A673 (cell line): ENCODE measurements around the gene HMGXB3. TPM values are rescaled to one million over a fixed set of nuclear protein-coding genes. Genes with fewer than 3 reads are reported as not detected.

Experiments used
- BruUV-seq: library from RNA; stranded (reverse); fragments of 400-500 nt; replicated peaks from 2 replicates; lab custom pipeline; 2021; lab: Mats Ljungman, UMichigan
- CTCF ChIA-PET: fragments of 300-600 bp; sonication (Branson Sonifier 250); formaldehyde crosslinking; loops from one replicate; lab custom pipeline; 2022; ENCODE audit warnings: antibody characterized with exemption; lab: Charles Lee
- POLR2A ChIA-PET: fragments of 300-600 bp; sonication (Branson Sonifier 250); formaldehyde crosslinking; loops from one replicate; lab custom pipeline; 2022; ENCODE audit warnings: antibody characterized with exemption; ENCODE audit not compliant: low non-redundant PET; lab: Charles Lee
- DNase-seq: peaks from one replicate; pipeline ENCODE4 v3.0.0-alpha.2; 2015; ENCODE audit warnings: low spot score
- H3K27ac ChIP-seq: fragments of 200-600 bp; sonication (generic); 2 replicates; pipeline ENCODE4 v1.5.1; 2016; ENCODE audit warnings: mixed run types, low read depth, mild to moderate bottlenecking, mixed read lengths, antibody characterized with exemption, low read length; ENCODE audit not compliant: poor library complexity, severe bottlenecking
- H3K27me3 ChIP-seq: fragments of 200-600 bp; sonication (generic); replicated peaks from 2 replicates; pipeline ENCODE4 v1.6.1; 2017; ENCODE audit warnings: mixed run types, low read depth, mild to moderate bottlenecking, mixed read lengths, antibody characterized with exemption, low read length; ENCODE audit not compliant: insufficient read depth, poor library complexity
- H3K36me3 ChIP-seq: fragments of 200-600 bp; sonication (generic); 2 replicates; pipeline ENCODE4 v1.6.1; 2016; ENCODE audit warnings: mixed run types, mild to moderate bottlenecking, mixed read lengths, antibody characterized with exemption, low read length; ENCODE audit not compliant: insufficient read depth, poor library complexity, severe bottlenecking
- H3K4me1 ChIP-seq: fragments of 200-600 bp; sonication (generic); 2 replicates; pipeline ENCODE4 v1.6.1; 2017; ENCODE audit warnings: mixed run types, mild to moderate bottlenecking, mixed read lengths, antibody characterized with exemption, low read length; ENCODE audit not compliant: insufficient read depth, poor library complexity, severe bottlenecking
- H3K4me3 ChIP-seq: fragments of 200-600 bp; sonication (generic); 2 replicates; pipeline ENCODE4 v1.5.1; 2016; ENCODE audit warnings: low read depth, mixed run types, mild to moderate bottlenecking, mixed read lengths, low read length; ENCODE audit not compliant: poor library complexity, severe bottlenecking
- H3K9me3 ChIP-seq: fragments of 200-600 bp; sonication (generic); 2 replicates; pipeline ENCODE4 v1.6.1; 2016; ENCODE audit warnings: mixed run types, low read depth, mild to moderate bottlenecking, mixed read lengths, antibody characterized with exemption, low read length; ENCODE audit not compliant: poor library complexity, severe bottlenecking
- EZH2 ChIP-seq: fragments of 200-600 bp; sonication (generic); IDR thresholded peaks from 2 replicates; pipeline ENCODE4 v1.6.1; 2017; ENCODE audit warnings: borderline replicate concordance, low read depth, mild to moderate bottlenecking, mixed read lengths, antibody characterized with exemption, low read length; ENCODE audit not compliant: poor library complexity, severe bottlenecking
- intact Hi-C: fragments of 100-400 bp; cut with micrococcal nuclease; formaldehyde crosslinking; loops from one replicate; pipeline ENCODE4 v1.10.0; 2022; ENCODE audit not compliant: unreplicated experiment
- total RNA-seq: library from RNA; stranded (reverse); gene quantifications from 2 replicates; pipeline ENCODE4 v1.2.3, GENCODE V29; 2021
- TF ChIP-seq, protein P1 (sequence below): fragments of 300-800, 200-600 bp; sonication (generic); conservative IDR thresholded peaks from 2 replicates; pipeline ENCODE4 v1.5.1; 2017; ENCODE audit warnings: low read depth, mild to moderate bottlenecking, antibody characterized with exemption, low read length, moderate library complexity, mixed read lengths

The HMGXB3 gene
- total RNA-seq, 1 experiment from 2014 or later, result 52.6 TPM

DNA sequence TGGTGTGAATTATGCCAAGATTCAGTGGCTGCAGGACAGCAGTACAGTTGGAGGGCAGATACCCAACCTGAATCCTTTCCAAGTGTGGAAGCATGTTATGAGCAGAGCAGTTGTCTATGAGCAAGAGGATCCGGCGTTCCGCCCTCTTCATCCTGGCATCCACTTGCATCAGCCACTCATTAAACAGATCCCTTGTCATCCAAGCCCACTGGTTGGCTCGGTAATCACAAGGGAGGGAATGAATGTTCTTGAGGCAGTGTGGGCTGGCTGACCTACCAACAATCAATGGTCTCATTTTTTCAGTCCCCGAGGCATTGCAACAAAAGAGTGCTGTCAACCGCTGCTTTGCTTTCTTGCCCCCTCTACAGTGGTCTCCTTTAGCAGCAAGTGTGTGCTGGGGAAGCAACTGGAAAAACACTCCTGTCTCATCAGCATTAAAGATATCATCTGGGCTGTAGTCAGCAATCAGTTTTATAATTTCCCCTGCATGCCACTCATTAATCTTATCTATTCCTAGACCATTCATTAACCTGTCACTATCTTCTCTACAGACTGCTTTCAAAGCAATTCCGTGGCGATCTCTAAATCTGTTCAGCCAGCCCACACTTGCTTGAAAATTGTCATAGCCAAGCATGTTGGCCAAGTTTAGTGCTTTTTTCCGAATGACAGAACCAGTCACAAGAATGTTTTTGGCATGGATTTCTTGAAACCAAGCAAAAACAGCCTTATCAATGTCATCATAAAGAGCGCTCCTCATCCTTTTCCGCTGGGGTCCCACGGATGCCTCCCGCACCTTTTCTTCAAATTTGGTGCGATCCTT is 4.9 kb upstream of the HMGXB3 start:
- intact Hi-C loops, result no loop called here
- no peak for DNase-seq

DNA sequence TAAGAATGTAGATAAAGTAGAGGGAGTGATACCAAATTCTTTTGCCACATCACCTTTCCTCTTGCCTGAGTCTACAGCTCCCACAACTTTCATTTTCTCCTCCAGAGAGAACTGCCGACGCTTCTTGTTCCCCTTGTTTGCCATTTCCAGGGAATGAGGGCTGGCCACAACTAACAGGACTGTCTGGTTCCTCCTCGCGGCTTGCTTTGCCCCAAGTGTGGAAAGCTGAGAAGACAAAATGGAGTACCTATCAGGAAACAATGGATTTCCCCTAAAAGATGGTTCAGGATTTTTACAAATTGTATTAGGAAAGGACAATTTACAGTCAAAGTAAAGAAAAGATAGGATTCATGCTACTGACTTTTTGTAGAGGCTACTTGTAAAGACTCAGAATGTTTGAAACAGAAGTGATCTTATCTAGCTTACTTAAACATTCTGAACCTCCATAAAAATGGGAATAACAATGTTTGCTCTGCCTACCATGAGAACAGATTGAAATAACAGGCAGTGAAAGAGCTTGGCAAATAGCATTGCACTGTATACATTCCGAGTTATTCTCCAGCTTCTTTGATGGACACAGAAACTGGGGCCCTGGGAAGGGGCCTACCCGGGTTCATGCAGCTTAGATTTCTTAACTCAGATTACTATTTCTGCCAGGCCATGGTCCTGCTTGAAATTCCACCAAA is 4.2 kb upstream of the HMGXB3 start:
- no peak for DNase-seq
- no peak overlapping the region for H3K4me3 ChIP-seq
- TF ChIP-seq EZH2, result no peak
- TF ChIP-seq, protein P1, sequence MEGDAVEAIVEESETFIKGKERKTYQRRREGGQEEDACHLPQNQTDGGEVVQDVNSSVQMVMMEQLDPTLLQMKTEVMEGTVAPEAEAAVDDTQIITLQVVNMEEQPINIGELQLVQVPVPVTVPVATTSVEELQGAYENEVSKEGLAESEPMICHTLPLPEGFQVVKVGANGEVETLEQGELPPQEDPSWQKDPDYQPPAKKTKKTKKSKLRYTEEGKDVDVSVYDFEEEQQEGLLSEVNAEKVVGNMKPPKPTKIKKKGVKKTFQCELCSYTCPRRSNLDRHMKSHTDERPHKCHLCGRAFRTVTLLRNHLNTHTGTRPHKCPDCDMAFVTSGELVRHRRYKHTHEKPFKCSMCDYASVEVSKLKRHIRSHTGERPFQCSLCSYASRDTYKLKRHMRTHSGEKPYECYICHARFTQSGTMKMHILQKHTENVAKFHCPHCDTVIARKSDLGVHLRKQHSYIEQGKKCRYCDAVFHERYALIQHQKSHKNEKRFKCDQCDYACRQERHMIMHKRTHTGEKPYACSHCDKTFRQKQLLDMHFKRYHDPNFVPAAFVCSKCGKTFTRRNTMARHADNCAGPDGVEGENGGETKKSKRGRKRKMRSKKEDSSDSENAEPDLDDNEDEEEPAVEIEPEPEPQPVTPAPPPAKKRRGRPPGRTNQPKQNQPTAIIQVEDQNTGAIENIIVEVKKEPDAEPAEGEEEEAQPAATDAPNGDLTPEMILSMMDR, result no peak
- intact Hi-C loops, result no loop called here
- peaks cover 18% of the 10 kb centered on the region for H3K4me1 ChIP-seq
- H3K27me3 ChIP-seq, result no peaks in the 10 kb centered on the region
- peaks cover 11% of the 10 kb centered on the region for H3K36me3 ChIP-seq
- no TSS peak for BruUV-seq
- H3K9me3 ChIP-seq, result no peaks in the 10 kb centered on the region
- H3K27ac ChIP-seq, result peak overlapping the region; percentile 58
- POLR2A ChIA-PET, result no interaction called here
- CTCF ChIA-PET, result no interaction called here

More for the DNA sequence above, 4.9 kb upstream of the HMGXB3 start:
- POLR2A ChIA-PET, result no interaction called here
- Histone ChIP-seq H3K4me3 (no peak overlapping the region), H3K9me3 (no peaks in the 10 kb centered on the region), H3K36me3 (peaks cover 11% of the 10 kb centered on the region), H3K27ac (peak overlapping the region; percentile 58), H3K27me3 (no peaks in the 10 kb centered on the region), H3K4me1 (peaks cover 19% of the 10 kb centered on the region)
- TF ChIP-seq, protein P1, result no peak
- BruUV-seq, result no TSS peak
- CTCF ChIA-PET, result no interaction called here

DNA sequence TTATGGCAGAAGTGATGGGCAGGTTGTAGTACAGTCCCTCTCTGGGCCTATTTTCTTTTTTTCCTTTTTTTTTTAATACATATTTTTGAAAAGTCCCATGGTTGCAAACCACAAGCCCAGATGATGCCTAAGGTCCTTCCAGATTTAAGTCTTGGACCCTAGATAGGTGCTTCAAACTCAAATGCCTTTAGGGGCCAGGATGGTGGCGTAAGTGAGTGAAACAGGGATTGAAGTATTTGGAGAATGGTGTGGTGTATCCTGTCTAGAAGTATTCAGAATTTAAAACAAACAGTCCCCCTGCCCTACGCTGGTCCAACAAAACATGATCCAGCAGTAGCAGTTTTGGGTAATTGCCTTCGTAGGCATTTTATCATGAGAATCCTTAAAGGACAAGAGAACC is 2.3 kb upstream of the HMGXB3 start:
- H3K27ac ChIP-seq, result no peak overlapping the region
- H3K36me3 ChIP-seq, result peaks cover 11% of the 10 kb centered on the region
- H3K4me1 ChIP-seq, result peaks cover 11% of the 10 kb centered on the region

More for the DNA sequence above, 2.3 kb upstream of the HMGXB3 start:
- CTCF ChIA-PET, result no interaction called here
- DNase-seq, result no peak
- Histone ChIP-seq H3K4me3 (no peak overlapping the region), H3K27me3 (no peaks in the 10 kb centered on the region), H3K9me3 (no peaks in the 10 kb centered on the region)
- no peak for TF ChIP-seq EZH2
- TF ChIP-seq, protein P1, result no peak
- BruUV-seq, result no TSS peak
- POLR2A ChIA-PET, result no interaction called here
- intact Hi-C loops, result no loop called here
